ENCODE measurements around the gene UBE2I.

UBE2I gene

GRCh38 chr16:1345651-1346421 is 36.4 kb downstream of the UBE2I start:
- DNase-seq, result no peak

GRCh38 chr16:1346422-1347285 is 37.2 kb downstream of the UBE2I start:
- no peak for DNase-seq

- no peak for DNase-seq
Observed at GRCh38 chr16:1347286-1347855, 37.9 kb downstream of the UBE2I start.

GRCh38 chr16:1347962-1348361 is 38.5 kb downstream of the UBE2I start:
- DNase-seq, result no peak

GRCh38 chr16:1348441-1348840 is 39.0 kb downstream of the UBE2I start:
- no peak for DNase-seq

- DNase-seq, result no peak
Observed at GRCh38 chr16:1348926-1349325, 39.5 kb downstream of the UBE2I start.

- DNase-seq, result no peak
Observed at GRCh38 chr16:1349351-1349750, 39.9 kb downstream of the UBE2I start.

GRCh38 chr16:1349951-1350350 is 40.5 kb downstream of the UBE2I start:
- no peak for DNase-seq

- DNase-seq, result no peak
Observed at GRCh38 chr16:1350691-1351090, 41.3 kb downstream of the UBE2I start.

GRCh38 chr16:1351215-1351581 is 41.8 kb downstream of the UBE2I start:
- no peak for DNase-seq

- DNase-seq, result peak; percentile 33
Observed at GRCh38 chr16:1351582-1352362, 42.3 kb downstream of the UBE2I start, which contains the start of the genes GNPTG and TSR3. TSS of gene GNPTG (plus strand) at chr16:1351931. CDS start at chr16:1351966, 35 bp downstream. TSS of gene TSR3 (minus strand) at chr16:1351878. CDS start at chr16:1351804, 74 bp downstream.

- no peak for DNase-seq
Observed at GRCh38 chr16:1354815-1355540, 45.5 kb downstream of the UBE2I start.

GRCh38 chr16:1355591-1355990 is 46.2 kb downstream of the UBE2I start:
- DNase-seq, result no peak

- DNase-seq, result no peak
Observed at GRCh38 chr16:1356061-1356900, 46.8 kb downstream of the UBE2I start.

GRCh38 chr16:1357906-1358566 is 48.6 kb downstream of the UBE2I start:
- DNase-seq, result no peak

GRCh38 chr16:1361685-1362360 is 52.4 kb downstream of the UBE2I start:
- no peak for DNase-seq

GRCh38 chr16:1362807-1363206 is 53.4 kb downstream of the UBE2I start:
- DNase-seq, result no peak

- no peak for DNase-seq
Observed at GRCh38 chr16:1363501-1364041, 54.1 kb downstream of the UBE2I start.

GRCh38 chr16:1364510-1364909 is 55.1 kb downstream of the UBE2I start:
- no peak for DNase-seq
